IMR-90 (cell line): Measurements from ENCODE around the gene AOPEP.

Experiments
- CEBPB ChIP-seq: IDR thresholded peaks from 2 replicates; pipeline ENCODE4 v1.6.1; 2012; ENCODE audit warnings: low read depth, low read length, improper control_type of control experiment
- CHD1 ChIP-seq: IDR thresholded peaks from 2 replicates; pipeline ENCODE4 v1.6.1; 2012; ENCODE audit warnings: low read depth, low read length, improper control_type of control experiment
- MAFK ChIP-seq: IDR thresholded peaks from 2 replicates; pipeline ENCODE4 v1.6.1; 2012; ENCODE audit warnings: low read depth, low read length, improper control_type of control experiment
- MAZ ChIP-seq: IDR thresholded peaks from 2 replicates; pipeline ENCODE4 v1.6.1; 2012; ENCODE audit warnings: low read depth, mild to moderate bottlenecking, low read length, improper control_type of control experiment, moderate library complexity, borderline replicate concordance
- MXI1 ChIP-seq: IDR thresholded peaks from 2 replicates; pipeline ENCODE4 v1.6.1; 2012; ENCODE audit warnings: low read depth, mild to moderate bottlenecking, low read length, moderate library complexity, borderline replicate concordance
- NFE2L2 ChIP-seq: fragments of 150-350 bp; IDR thresholded peaks from 2 replicates; pipeline ENCODE4 v1.6.1; 2016; ENCODE audit warnings: low read depth, mild to moderate bottlenecking, low read length
- POLR2A ChIP-seq: IDR thresholded peaks from 2 replicates; pipeline ENCODE4 v1.6.1; 2012; ENCODE audit warnings: mild to moderate bottlenecking, low read depth, low read length
- RAD21 ChIP-seq: IDR thresholded peaks from 2 replicates; pipeline ENCODE4 v1.6.1; 2012; ENCODE audit warnings: low read length, improper control_type of control experiment
- RCOR1 ChIP-seq: IDR thresholded peaks from 2 replicates; pipeline ENCODE4 v1.6.1; 2012; ENCODE audit warnings: mild to moderate bottlenecking, low read length, improper control_type of control experiment; ENCODE audit not compliant: insufficient replicate concordance
- RFX5 ChIP-seq: IDR thresholded peaks from 2 replicates; pipeline ENCODE4 v1.8.0; 2012; ENCODE audit warnings: low read depth, mild to moderate bottlenecking, low read length, moderate library complexity
- SMC3 ChIP-seq: fragments of 150-350 bp; IDR thresholded peaks from 2 replicates; pipeline ENCODE4 v1.6.1; 2016; ENCODE audit warnings: low read depth, mild to moderate bottlenecking, antibody characterized with exemption, low read length, moderate library complexity
- TF ChIP-seq, protein P1 (sequence below): conservative IDR thresholded peaks from 2 replicates; pipeline ENCODE4 v1.5.1; 2012; ENCODE audit warnings: mild to moderate bottlenecking, low read depth, low read length, improper control_type of control experiment
- TF ChIP-seq, protein P2 (sequence below): fragments of 150-350 bp; IDR thresholded peaks from 2 replicates; pipeline ENCODE4 v1.6.1; 2017; ENCODE audit warnings: mild to moderate bottlenecking, antibody characterized with exemption, low read length, low read depth

DNA sequence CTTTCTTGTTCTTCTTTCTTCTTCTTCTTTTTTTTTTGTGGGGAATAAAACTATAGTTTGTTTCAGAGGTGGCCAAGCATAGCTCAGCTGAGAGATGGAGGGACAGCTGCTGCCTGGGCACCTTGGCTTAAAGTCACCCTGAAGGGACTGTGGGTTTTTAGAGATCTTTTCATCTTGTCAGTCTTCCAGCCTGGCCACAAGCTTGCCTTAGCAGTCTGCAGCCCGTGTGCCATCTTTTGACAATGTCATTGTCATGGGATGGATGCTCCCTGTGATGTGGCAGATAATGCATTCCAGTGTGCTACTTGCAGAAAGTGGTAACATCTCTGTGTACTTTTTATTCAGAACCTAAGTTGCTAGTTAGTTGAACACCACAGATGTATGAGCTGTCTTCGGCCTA lies 310.2 kb downstream of the AOPEP start:
- TF ChIP-seq POLR2A (no peak), MXI1 (no peak), RFX5 (no peak), SMC3 (no peak), RAD21 (no peak), CEBPB (no peak), MAZ (no peak), CHD1 (no peak), MAFK (no peak), RCOR1 (no peak), NFE2L2 (no peak)
- TF ChIP-seq, protein P1, sequence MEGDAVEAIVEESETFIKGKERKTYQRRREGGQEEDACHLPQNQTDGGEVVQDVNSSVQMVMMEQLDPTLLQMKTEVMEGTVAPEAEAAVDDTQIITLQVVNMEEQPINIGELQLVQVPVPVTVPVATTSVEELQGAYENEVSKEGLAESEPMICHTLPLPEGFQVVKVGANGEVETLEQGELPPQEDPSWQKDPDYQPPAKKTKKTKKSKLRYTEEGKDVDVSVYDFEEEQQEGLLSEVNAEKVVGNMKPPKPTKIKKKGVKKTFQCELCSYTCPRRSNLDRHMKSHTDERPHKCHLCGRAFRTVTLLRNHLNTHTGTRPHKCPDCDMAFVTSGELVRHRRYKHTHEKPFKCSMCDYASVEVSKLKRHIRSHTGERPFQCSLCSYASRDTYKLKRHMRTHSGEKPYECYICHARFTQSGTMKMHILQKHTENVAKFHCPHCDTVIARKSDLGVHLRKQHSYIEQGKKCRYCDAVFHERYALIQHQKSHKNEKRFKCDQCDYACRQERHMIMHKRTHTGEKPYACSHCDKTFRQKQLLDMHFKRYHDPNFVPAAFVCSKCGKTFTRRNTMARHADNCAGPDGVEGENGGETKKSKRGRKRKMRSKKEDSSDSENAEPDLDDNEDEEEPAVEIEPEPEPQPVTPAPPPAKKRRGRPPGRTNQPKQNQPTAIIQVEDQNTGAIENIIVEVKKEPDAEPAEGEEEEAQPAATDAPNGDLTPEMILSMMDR, result no peak
- TF ChIP-seq, protein P2, sequence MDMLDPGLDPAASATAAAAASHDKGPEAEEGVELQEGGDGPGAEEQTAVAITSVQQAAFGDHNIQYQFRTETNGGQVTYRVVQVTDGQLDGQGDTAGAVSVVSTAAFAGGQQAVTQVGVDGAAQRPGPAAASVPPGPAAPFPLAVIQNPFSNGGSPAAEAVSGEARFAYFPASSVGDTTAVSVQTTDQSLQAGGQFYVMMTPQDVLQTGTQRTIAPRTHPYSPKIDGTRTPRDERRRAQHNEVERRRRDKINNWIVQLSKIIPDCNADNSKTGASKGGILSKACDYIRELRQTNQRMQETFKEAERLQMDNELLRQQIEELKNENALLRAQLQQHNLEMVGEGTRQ, result no peak
